SH-SY5Y (cell line): ENCODE data around the gene C1orf174.

ENCODE experiments used
- GATA2 ChIP-seq: IDR thresholded peaks from 2 replicates; pipeline ENCODE4 v1.6.1; 2011; ENCODE audit warnings: mild to moderate bottlenecking, low read depth, low read length
- GATA3 ChIP-seq: IDR thresholded peaks from 2 replicates; pipeline ENCODE4 v1.6.1; 2011; ENCODE audit warnings: low read depth, mild to moderate bottlenecking, low read length, moderate library complexity

DNA sequence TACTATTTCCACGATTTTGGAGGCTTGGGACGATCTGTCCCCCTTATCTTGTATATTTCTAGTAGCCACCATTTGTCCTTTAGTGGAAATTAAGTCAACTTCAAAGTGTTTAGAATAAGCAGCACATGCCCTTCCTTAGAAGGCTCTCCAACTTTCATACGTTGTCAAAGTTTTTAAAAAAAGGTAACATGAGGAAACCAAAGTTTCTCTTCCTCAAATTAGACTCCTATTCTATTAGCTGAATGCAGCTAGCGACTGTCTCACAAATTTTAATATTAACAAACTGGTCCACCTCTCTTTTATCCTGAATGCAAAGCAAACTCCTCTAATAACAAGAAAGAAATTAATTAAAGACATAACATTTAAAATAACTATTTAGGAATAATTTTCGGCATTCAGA, 6.9 kb downstream of the C1orf174 start:
- no peak for TF ChIP-seq GATA2
- TF ChIP-seq GATA3, result no peak
